ENCODE results near the gene CCDC127. TPM values are rescaled to one million over a fixed set of nuclear protein-coding genes. Genes with fewer than 3 reads are reported as not detected.

Gene CCDC127
- total and polyA plus RNA-seq, 2 of the 4 experiments (the other 2 are of a cell fraction) = 3.2 to 3.9 TPM

- POLR2A ChIA-PET (ENCODE audit: unreplicated experiment) = no interaction called here
- H2BK15ac ChIP-seq (ENCODE audit: low read depth, low read length) = no peak overlapping the region
- no peak for TF ChIP-seq FOS (IDR thresholded peaks at IDR 0.05; ENCODE audit: low read depth, low read length)
- H3K27me3 ChIP-seq (ENCODE audit: control insufficient read depth, insufficient read depth, low read length) = no peaks in the 10 kb centered on the region
- dilution Hi-C loops (cut with HindIII; ENCODE audit: low sequenced_read_pairs, unreplicated experiment) (no loop called here), in situ Hi-C loops (cut with MboI; ENCODE audit: low sequenced_read_pairs) (no loop called here), intact Hi-C loops (cut with micrococcal nuclease) (no loop called here)
- ATAC-seq (ENCODE audit: low read depth) (no peak), DNase-seq (no peak)
- H4K8ac ChIP-seq (ENCODE audit: low read depth in 2 of 2, low read length in 2 of 2) = no peak overlapping the region
- H3K9ac ChIP-seq (ENCODE audit: low read depth, low read length) = no peak overlapping the region
- CTCF ChIA-PET = interaction anchor here (2.6 kb wide), 1 partner anchor 12 kb away, joined by 8 read pairs; no protein-coding TSS in a partner anchor
- H3K79me1 ChIP-seq (ENCODE audit: low read depth in 1 of 2, low read length in 2 of 2) = peaks cover 2 to 15% of the 10 kb centered on the region in 2 experiments; a peak in 3 of 4 replicates
- H3K4me1 ChIP-seq (ENCODE audit: control insufficient read depth, insufficient read depth, low read length) = no peaks in the 10 kb centered on the region
- H2BK5ac ChIP-seq (ENCODE audit: low read depth, low read length, poor library complexity, severe bottlenecking) = no peak overlapping the region
- 67% methylated on average over 1 of the region's 4 CpGs; no CpG with 5 or more reads in 1 of the 2 experiments for WGBS, 2 experiments (ENCODE audit: extremely low coverage in 2 of 2, insufficient read length in 1 of 2)
- no peak overlapping the region for H2AFZ ChIP-seq (replicated peaks; ENCODE audit: low read length, poor library complexity)
- H3K9me1 ChIP-seq (ENCODE audit: insufficient read depth, low read length) = peaks cover 2% of the 10 kb centered on the region; the same call in 1 of the 2 replicates
- no peak overlapping the region for H2BK120ac ChIP-seq (ENCODE audit: low read depth, low read length)
- no peak overlapping the region for H4K5ac ChIP-seq (ENCODE audit: low read depth, low read length)
- no peaks in the 10 kb centered on the region; the same call in none of the 2 replicates for H4K20me1 ChIP-seq (ENCODE audit: insufficient read depth, low read length)
- no peak overlapping the region for H2BK20ac ChIP-seq (ENCODE audit: low read depth, low read length)
- H3K56ac ChIP-seq (ENCODE audit: extremely low read depth, insufficient read depth, low read length) = no peak overlapping the region
- no peak overlapping the region for H3K14ac ChIP-seq (replicated peaks; ENCODE audit: low read depth, low read length)
- H2AK5ac ChIP-seq (ENCODE audit: low read depth, low read length) = no peak overlapping the region
- H2AK9ac ChIP-seq (replicated peaks; ENCODE audit: low read depth, low read length, poor library complexity) = no peak overlapping the region
- no peak overlapping the region; the same call in 1 of the 2 replicates for H3K23ac ChIP-seq (ENCODE audit: low read depth, low read length)
- no peak overlapping the region for H3K4me3 ChIP-seq (ENCODE audit: insufficient read depth, low read depth, low read length)
- H4K91ac ChIP-seq (ENCODE audit: insufficient read depth, low read depth, low read length) = no peak overlapping the region
- H3K36me3 ChIP-seq (ENCODE audit: control insufficient read depth, insufficient read depth, low read length) = peaks cover 20% of the 10 kb centered on the region
- H3K4ac ChIP-seq (ENCODE audit: low read depth, low read length) = no peak overlapping the region
- no peak overlapping the region for H3K27ac ChIP-seq (ENCODE audit: insufficient read depth, low read length)
- H3K4me2 ChIP-seq (ENCODE audit: low read depth, low read length) = no peak overlapping the region
- no TSS peak for BruUV-seq (replicated peaks)
- no peak overlapping the region for H3K18ac ChIP-seq (ENCODE audit: low read depth, low read length)
- no peaks in the 10 kb centered on the region for H3K9me3 ChIP-seq (ENCODE audit: control insufficient read depth, insufficient read depth, low read length)
These were observed 17.0 kb downstream of the CCDC127 start for GRCh38 chr5:200985-201384.
